Psoas muscle (tissue), 8 donors: ENCODE measurements around the gene NT5C1B. TPM values are rescaled to one million over a fixed set of nuclear protein-coding genes. Genes with fewer than 3 reads are reported as not detected.

ENCODE experiments used
- ATAC-seq, 4 donors: fragments of 200-7000 bp; cut with Tn5 transposase; one replicate each; pipeline ENCODE4 v1.9.1; 2020; ENCODE audit warnings: moderate library complexity in 3 of 4, mild to moderate bottlenecking in 2 of 4
- DNase-seq, 2 donors: peaks; one replicate each; pipeline ENCODE4 v3.0.0-alpha.2; 2020
- H3K27ac ChIP-seq: fragments of 200-600 bp; one replicate; pipeline ENCODE4 v1.8.0; 2022
- H3K27me3 ChIP-seq, 3 donors: fragments of 200-600 bp in 1 of 3; one replicate each; pipeline versions ENCODE4 v1.6.1 to v1.8.0; 2013 to 2022; ENCODE audit warnings: low read length in 2 of 3, mild to moderate bottlenecking in 2 of 3, moderate library complexity in 1 of 3; ENCODE audit not compliant: insufficient read depth in 3 of 3
- H3K36me3 ChIP-seq, 2 donors: fragments of 200-600 bp in 1 of 2; one replicate each; pipeline versions ENCODE4 v1.6.1 to v1.8.0; 2013 to 2022; ENCODE audit warnings: low read depth in 1 of 2, mild to moderate bottlenecking in 1 of 2, moderate library complexity in 1 of 2; ENCODE audit not compliant: insufficient read depth in 1 of 2
- H3K4me1 ChIP-seq: fragments of 200-600 bp; one replicate; pipeline ENCODE4 v1.8.0; 2022
- H3K4me3 ChIP-seq: fragments of 200-600 bp; one replicate; pipeline ENCODE4 v1.8.0; 2022; ENCODE audit warnings: mild to moderate bottlenecking
- H3K9me3 ChIP-seq: fragments of 200-600 bp; one replicate; pipeline ENCODE4 v1.8.0; 2022
- CTCF ChIP-seq: fragments of 200-600 bp; IDR thresholded peaks from one replicate; pipeline ENCODE4 v1.8.0; 2022; ENCODE audit warnings: antibody characterized with exemption
- WGBS, 3 donors: extraction: QIAGEN DNeasy Blood & Tissue Kit; methylation state at CpG; one replicate each; pipeline versions ENCODE4 v1.1.6 to v1.1.7; 2013; 5-methylcytosine and 5-hydroxymethylcytosine counted together
- intact Hi-C, 2 donors: fragments of 100-400 bp; cut with DNase I; formaldehyde crosslinking; loops; one replicate each; pipeline versions ENCODE4 v1.11.0 to v1.14.2; 2022
- polyA plus RNA-seq, 3 donors: library from polyadenylated mRNA; stranded (reverse); fragments of 200-250 nt; gene quantifications; one replicate each; pipeline ENCODE4 v1.2.3, GENCODE V29; 2013
- total RNA-seq, 4 donors: library from RNA; stranded (reverse); fragmentation: NEBNext Ultra II Directional in 2 of 4; extraction: Animal tissue kit (Norgen Biotek cat#: 25700) in 2 of 4; gene quantifications; one replicate each; pipeline versions ENCODE4 v1.2.1 to v1.2.4, GENCODE V29; 2021 to 2023
- donor health status: healthy with polysubstance abuse.
- donor health status: DM: no; HTN: no; CAD: no; lungs with moderate emphysema.
- donor health status: Bipolar disorder and iron deficiency.
- donor health status: healthy.
- donor health status: DM: yes; HTN: yes; CAD: no.
- donor health status: DM: no; HTN: no; CAD: no.
- donor health status: DM: no; HTN: no; CAD: no.
- donor health status: DM: yes; HTN: yes; CAD: no.

The NT5C1B gene
- total and polyA plus RNA-seq, 7 donors = not detected

GRCh38 chr2:18598848-18599484 is 9.6 kb upstream of the NT5C1B start:
- WGBS, 3 donors = 26 to 38% (median 31%) methylated on average over 6 of the region's 6 CpGs
- Histone ChIP-seq H3K27ac (peak overlapping the region; percentile 18), H3K27me3 (no peaks in the 10 kb centered on the region), H3K4me3 (no peak overlapping the region), H3K4me1 (no peaks in the 10 kb centered on the region), H3K9me3 (no peaks in the 10 kb centered on the region), H3K36me3 (no peaks in the 10 kb centered on the region)
- DNase-seq = no peak
- TF ChIP-seq CTCF = no peak
- intact Hi-C loops = no loop called here
- no peak for ATAC-seq

GRCh38 chr2:18597618-18598017 is 8.2 kb upstream of the NT5C1B start:
- Histone ChIP-seq H3K27me3 (no peaks in the 10 kb centered on the region), H3K4me3 (no peak overlapping the region), H3K27ac (no peak overlapping the region), H3K4me1 (no peaks in the 10 kb centered on the region), H3K36me3 (no peaks in the 10 kb centered on the region), H3K9me3 (no peaks in the 10 kb centered on the region)
- DNase-seq (no peak), ATAC-seq (no peak)
- no peak for TF ChIP-seq CTCF
- intact Hi-C loops = no loop called here
- WGBS, 3 donors = 68 to 70% (median 69%) methylated on average over 5 of the region's 5 CpGs

GRCh38 chr2:18596993-18597392 is 7.6 kb upstream of the NT5C1B start:
- intact Hi-C loops = no loop called here
- Histone ChIP-seq H3K4me1 (no peaks in the 10 kb centered on the region), H3K4me3 (no peak overlapping the region), H3K27ac (no peak overlapping the region), H3K36me3 (no peaks in the 10 kb centered on the region), H3K27me3 (no peaks in the 10 kb centered on the region), H3K9me3 (no peaks in the 10 kb centered on the region)
- no peak for DNase-seq
- WGBS, 3 donors = 50 to 61% (median 53%) methylated on average over 3 of the region's 3 CpGs
- ATAC-seq = no peak
- no peak for TF ChIP-seq CTCF

GRCh38 chr2:18593496-18593895 is 4.1 kb upstream of the NT5C1B start:
- no peak for TF ChIP-seq CTCF
- intact Hi-C loops = no loop called here
- no peaks in the 10 kb centered on the region for H3K36me3 ChIP-seq
- no peak overlapping the region for H3K4me3 ChIP-seq
- H3K4me1 ChIP-seq = no peaks in the 10 kb centered on the region
- DNase-seq (no peak), ATAC-seq (no peak)
- H3K27ac ChIP-seq = no peak overlapping the region
- H3K27me3 ChIP-seq = no peaks in the 10 kb centered on the region
- WGBS, 3 donors = 36 to 96% (median 94%) methylated on average over 1 of the region's 1 CpG
- H3K9me3 ChIP-seq = no peaks in the 10 kb centered on the region

GRCh38 chr2:18592372-18592771 is 3.0 kb upstream of the NT5C1B start:
- H3K27me3 ChIP-seq = no peaks in the 10 kb centered on the region
- no peak overlapping the region for H3K27ac ChIP-seq
- no peak overlapping the region for H3K4me3 ChIP-seq
- no peaks in the 10 kb centered on the region for H3K4me1 ChIP-seq
- TF ChIP-seq CTCF = no peak
- DNase-seq (no peak), ATAC-seq (no peak)
- WGBS, 3 donors = 96 to 98% (median 96%) methylated on average over 2 of the region's 2 CpGs
- no peaks in the 10 kb centered on the region for H3K36me3 ChIP-seq
- no peaks in the 10 kb centered on the region for H3K9me3 ChIP-seq
- intact Hi-C loops = no loop called here
